Measurements from ENCODE around the gene AP1M2.

DNA sequence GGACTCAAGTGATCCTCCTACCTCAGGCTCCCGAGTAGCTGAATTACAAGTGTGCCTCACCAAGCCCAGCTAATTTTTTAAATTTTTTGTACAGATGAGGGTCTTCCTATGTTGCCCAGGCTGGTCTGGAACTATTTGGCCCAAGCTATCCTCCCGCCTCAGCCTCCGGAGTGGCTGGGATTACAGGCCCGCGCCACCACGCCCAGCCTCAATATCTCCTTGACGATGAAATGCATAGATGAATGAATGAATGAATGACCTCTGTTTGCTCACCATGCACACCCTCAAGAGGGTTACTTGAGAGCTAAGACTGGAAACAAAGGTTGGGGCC is 14.9 kb upstream of the AP1M2 start:
- TF ChIP-seq, protein P1, sequence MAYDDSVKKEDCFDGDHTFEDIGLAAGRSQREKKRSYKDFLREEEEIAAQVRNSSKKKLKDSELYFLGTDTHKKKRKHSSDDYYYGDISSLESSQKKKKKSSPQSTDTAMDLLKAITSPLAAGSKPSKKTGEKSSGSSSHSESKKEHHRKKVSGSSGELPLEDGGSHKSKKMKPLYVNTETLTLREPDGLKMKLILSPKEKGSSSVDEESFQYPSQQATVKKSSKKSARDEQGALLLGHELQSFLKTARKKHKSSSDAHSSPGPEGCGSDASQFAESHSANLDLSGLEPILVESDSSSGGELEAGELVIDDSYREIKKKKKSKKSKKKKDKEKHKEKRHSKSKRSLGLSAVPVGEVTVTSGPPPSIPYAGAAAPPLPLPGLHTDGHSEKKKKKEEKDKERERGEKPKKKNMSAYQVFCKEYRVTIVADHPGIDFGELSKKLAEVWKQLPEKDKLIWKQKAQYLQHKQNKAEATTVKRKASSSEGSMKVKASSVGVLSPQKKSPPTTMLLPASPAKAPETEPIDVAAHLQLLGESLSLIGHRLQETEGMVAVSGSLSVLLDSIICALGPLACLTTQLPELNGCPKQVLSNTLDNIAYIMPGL (CRISPR knock-in tag; IDR thresholded peaks at IDR 0.05) = no peak
- TF ChIP-seq ZNF138 (CRISPR knock-in tag; conservative IDR thresholded peaks at IDR 0.05) (no peak), ZNF423 (CRISPR knock-in tag; IDR thresholded peaks at IDR 0.05) (no peak), CREM (CRISPR knock-in tag; IDR thresholded peaks at IDR 0.05) (no peak), ZBTB43 (CRISPR knock-in tag; IDR thresholded peaks at IDR 0.05) (no peak)
- TF ChIP-seq, protein P2, sequence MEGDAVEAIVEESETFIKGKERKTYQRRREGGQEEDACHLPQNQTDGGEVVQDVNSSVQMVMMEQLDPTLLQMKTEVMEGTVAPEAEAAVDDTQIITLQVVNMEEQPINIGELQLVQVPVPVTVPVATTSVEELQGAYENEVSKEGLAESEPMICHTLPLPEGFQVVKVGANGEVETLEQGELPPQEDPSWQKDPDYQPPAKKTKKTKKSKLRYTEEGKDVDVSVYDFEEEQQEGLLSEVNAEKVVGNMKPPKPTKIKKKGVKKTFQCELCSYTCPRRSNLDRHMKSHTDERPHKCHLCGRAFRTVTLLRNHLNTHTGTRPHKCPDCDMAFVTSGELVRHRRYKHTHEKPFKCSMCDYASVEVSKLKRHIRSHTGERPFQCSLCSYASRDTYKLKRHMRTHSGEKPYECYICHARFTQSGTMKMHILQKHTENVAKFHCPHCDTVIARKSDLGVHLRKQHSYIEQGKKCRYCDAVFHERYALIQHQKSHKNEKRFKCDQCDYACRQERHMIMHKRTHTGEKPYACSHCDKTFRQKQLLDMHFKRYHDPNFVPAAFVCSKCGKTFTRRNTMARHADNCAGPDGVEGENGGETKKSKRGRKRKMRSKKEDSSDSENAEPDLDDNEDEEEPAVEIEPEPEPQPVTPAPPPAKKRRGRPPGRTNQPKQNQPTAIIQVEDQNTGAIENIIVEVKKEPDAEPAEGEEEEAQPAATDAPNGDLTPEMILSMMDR (IDR thresholded peaks at IDR 0.05) = no peak
- TF ChIP-seq, protein P3, sequence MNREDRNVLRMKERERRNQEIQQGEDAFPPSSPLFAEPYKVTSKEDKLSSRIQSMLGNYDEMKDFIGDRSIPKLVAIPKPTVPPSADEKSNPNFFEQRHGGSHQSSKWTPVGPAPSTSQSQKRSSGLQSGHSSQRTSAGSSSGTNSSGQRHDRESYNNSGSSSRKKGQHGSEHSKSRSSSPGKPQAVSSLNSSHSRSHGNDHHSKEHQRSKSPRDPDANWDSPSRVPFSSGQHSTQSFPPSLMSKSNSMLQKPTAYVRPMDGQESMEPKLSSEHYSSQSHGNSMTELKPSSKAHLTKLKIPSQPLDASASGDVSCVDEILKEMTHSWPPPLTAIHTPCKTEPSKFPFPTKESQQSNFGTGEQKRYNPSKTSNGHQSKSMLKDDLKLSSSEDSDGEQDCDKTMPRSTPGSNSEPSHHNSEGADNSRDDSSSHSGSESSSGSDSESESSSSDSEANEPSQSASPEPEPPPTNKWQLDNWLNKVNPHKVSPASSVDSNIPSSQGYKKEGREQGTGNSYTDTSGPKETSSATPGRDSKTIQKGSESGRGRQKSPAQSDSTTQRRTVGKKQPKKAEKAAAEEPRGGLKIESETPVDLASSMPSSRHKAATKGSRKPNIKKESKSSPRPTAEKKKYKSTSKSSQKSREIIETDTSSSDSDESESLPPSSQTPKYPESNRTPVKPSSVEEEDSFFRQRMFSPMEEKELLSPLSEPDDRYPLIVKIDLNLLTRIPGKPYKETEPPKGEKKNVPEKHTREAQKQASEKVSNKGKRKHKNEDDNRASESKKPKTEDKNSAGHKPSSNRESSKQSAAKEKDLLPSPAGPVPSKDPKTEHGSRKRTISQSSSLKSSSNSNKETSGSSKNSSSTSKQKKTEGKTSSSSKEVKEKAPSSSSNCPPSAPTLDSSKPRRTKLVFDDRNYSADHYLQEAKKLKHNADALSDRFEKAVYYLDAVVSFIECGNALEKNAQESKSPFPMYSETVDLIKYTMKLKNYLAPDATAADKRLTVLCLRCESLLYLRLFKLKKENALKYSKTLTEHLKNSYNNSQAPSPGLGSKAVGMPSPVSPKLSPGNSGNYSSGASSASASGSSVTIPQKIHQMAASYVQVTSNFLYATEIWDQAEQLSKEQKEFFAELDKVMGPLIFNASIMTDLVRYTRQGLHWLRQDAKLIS (CRISPR knock-in tag; IDR thresholded peaks at IDR 0.05; ENCODE audit: borderline replicate concordance) = no peak

Data from WTC11 (cell line).